Activated naive CD8-positive, alpha-beta T cell treated with anti-CD3 and anti-CD28 coated beads, Interleukin-2, amount 50 U/mL, for 16 hours (primary cell): ENCODE measurements around the gene VCL.
"Not testable (repeated sequence)": the region's sequence is repeated elsewhere in the genome, so short reads cannot be mapped to it uniquely, and the experiment has no call there.

Source experiments
- DNase-seq: peaks from one replicate; pipeline ENCODE4 v3.0.0-alpha.2; 2020; ENCODE audit warnings: low read depth, low spot score

VCL gene

GRCh38 chr10:74000892-74001669 is 3.2 kb downstream of the VCL start:
- no peak for DNase-seq

DNA sequence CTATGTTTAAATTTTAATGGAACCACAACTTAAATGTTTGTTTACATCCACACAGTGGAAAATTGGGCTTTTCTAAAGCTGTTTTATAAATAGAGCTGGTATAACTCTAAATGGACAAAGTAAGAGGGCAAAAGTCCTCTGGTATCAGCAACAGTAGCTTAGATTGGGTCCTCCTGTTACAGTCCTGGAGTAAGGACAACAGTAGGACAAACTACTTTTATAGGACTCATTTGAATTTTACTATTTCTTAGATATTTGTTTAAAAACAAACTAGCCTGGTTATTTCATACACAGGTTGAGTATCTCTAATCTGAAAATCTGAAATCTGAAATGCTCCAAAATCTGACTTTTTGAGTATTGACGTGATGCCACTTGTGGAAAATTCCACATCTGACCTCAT is 8.4 kb downstream of the VCL start:
- no peak for DNase-seq

- DNase-seq = no peak
Measured at GRCh38 chr10:74008212-74008731, 10.4 kb downstream of the VCL start.

- DNase-seq = no peak
Measured at GRCh38 chr10:74011017-74011416, 13.1 kb downstream of the VCL start.

GRCh38 chr10:74011770-74012169 is 13.9 kb downstream of the VCL start:
- DNase-seq = no peak

DNA sequence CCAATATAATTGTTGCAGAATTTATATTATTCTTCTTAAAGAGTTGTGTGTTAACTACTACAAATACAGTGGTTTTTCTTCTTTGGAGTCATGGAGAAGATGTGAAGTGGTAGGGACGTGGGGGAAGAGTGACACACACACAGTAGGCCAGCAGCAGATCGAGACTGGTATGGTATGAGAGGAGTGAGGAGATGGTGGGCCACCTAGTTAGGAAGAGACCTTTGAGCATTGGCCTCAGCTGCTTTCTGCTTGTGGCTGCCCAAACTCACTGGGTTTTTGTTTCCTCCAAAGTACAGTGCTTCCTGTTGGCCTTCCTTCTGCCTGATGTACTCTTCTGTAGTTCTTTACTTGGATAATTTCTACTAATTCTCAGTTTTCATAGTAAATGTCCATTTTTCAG is 14.6 kb downstream of the VCL start:
- DNase-seq = no peak

- DNase-seq = no peak
Measured at GRCh38 chr10:74013004-74013403, 15.1 kb downstream of the VCL start.

DNA sequence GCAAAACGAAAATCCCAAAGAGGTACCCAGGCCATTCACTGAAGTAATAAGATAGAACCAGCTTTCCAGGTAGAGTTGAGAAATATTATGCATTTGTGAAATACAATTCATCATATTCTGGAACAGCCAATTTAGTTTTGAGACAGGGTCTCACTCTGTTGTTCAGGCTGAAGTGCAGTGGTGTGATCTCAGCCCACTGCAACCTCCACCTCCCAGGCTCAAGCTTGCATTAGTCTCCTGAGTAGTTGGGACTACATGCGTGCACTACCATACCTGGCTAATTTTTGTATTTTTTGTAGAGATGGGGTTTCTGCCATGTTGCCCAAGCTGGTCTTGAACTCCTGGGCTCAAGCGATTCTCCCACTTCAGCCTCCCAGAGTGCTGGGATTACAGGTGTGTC is 16.7 kb downstream of the VCL start:
- not testable (repeated sequence) for DNase-seq

DNA sequence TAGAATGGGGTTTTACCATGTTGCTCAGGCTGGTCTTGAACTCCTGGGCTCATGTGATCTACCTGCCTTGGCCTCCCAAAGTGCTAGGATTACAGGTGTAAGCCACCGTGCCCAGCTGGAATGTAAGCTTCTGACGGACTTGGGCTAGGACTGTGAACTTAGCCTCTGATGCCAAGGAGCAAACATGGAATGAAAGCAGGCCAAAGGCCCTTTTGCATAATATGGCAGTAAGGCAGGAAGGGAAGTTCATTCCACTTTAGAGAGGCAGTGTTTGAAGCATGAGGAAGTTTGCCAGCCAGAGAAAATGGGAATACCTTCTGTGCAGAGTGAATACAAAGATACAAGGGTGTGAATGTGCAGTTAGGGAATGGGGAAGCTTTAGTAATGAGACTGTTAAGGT is 20.3 kb downstream of the VCL start:
- no peak for DNase-seq

DNA sequence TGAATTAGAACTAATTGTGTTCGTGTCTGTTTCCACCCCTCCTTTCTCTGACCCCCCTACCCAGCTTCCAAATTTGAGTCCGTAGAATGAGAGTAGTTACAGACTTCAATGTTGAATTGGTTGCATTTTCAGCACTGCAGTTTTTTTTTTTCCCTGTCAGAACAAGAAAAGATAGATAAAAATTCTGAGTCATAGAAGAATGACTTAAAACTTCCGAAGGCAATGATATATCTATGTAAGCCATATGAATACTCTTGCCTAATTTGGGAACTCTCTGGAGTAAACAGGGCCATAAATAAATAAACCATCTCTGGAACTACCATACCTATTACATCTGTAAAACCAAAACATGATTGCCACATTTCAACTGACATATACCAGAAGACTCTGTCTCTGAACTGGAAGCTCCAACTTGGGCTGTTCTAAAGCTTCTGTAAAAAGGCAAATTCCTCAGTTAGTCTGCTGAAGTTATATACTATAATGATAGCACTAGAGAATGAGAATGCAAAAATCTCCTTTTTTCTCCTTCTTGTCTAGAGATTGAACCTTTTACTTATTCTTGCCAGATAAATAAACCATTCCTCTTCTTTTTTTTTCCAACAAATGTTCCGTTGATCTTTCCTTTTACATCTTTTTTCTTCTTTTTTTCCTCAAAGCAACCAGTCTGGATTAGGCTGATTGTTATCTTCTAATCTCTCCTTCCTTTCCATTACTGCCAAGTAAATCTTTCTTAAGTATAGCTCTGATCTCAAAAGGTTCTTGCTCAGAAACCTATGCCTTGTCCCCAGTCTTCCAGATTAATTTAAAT is 23.5 kb downstream of the VCL start:
- DNase-seq = no peak

GRCh38 chr10:74022926-74023629 is 25.2 kb downstream of the VCL start:
- DNase-seq = no peak

DNA sequence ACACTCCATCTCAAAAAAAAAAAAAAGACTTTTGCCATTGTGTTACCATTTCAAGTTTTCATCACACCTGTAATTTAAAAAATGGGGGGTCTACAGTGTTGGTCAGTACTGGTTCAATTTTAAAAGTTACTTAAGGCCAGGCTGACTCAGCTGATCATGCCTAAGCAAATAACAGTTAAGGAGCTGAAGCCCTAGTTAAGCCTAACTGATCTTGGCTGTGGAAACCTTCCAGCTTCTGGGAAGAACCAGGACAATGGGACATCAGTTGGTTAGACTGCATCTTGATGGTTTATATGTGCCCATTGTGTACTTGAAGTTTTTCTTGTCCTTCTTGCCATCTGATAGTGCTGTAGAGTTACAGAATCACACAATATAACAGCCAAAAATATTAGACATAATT is 26.7 kb downstream of the VCL start:
- no peak for DNase-seq

DNA sequence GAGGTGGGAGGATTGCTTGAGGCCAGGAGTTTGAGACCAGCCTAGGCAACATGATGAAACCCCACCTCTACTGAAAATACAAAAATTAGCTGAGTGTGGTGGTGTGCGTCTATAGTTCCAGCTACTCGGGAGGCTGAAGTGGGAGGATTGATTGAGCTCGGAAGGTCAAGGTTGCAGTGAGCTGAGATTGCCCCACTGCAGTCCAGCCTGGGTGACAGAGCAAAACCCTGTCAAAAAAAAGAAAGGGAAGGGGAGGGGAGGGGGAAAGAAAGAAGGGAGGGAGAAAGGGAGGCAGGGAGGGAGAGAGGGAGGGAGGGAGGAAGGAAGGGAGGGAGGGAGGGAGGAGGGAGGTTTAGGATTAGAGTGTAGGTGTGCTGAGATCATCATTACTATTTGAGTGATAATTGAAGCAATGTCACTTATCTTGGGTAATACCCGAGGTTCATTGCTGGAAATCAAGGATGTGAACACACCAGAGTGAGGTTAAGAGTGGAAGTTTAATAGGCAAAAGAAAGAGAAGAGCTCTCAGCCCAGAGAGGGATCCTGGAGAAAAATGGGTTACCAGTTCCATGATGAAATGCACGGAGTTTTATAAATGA is 27.6 kb downstream of the VCL start:
- DNase-seq = no peak

- no peak for DNase-seq
Measured at GRCh38 chr10:74026428-74027015, 28.6 kb downstream of the VCL start.

DNA sequence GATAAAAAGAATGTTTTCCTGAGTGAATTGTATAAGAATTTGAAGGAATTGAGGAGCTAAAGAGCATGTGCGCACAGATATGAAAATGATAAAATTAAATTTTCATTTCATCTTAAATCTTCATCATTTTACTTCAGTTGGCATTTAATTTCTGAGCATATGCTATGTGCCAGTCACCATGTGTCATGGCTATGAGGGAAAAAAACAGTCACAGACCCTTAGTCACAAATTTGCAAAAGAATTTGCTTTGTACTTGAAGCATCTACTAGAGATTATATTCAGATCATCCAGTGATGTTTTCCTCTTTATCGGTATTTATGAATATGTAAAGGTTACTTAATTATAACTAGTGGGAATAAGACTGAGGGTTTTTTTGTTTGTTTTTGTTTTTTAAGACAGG is 29.8 kb downstream of the VCL start:
- no peak for DNase-seq

GRCh38 chr10:74029943-74030342 is 32.0 kb downstream of the VCL start:
- no peak for DNase-seq

DNA sequence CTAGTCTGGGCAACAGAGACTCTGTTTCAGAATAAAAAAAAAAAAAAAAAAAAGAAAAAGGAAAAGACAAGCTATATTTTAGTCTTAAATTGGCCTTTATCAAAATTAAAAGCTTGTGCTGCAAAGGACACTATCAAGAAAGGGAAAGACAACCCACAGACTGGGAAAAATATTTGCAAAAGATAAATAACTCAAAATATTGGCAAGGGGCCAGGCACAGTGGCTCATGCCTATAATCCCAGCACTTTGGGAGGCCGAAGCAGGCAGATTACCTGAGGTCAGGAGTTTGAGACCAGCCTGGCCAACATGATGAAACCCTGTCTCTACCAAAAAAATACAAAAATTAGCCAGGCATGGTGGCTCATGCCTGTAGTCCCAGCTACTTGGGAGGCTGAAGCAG is 34.3 kb downstream of the VCL start:
- not testable (repeated sequence) for DNase-seq

DNA sequence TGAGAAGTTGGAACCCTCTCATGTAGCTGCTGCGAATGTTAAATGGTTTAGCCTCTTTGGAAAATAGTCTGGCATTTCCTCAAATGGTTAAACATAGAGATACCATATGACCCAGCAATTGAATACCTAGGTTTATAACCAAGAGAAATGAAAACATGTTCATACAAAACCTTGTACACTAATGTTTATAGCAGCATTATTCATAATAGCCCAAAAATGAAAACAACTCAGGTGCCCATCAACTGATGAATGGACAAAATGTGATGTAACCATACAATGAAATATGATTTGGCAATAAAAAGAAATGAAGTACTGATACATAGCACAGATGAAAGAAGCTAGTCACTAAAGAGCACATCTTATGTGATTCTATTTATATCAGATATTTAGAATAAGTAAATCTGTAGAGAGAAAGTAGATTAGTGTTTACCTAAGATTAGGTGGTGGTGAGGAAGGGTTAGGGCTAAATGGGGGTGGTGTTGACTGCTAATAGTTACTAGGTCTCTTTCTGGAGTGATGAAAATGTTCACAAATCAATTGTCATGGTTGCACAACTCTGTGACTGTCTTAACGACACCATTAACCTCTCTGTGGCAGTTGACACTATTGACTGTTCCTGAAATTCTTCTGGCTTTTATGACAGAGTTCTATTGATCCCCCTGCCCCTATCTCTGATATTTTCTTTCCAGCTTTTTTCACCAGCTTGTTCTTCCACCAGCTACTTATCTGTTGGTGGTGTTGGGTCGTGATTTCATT is 35.2 kb downstream of the VCL start:
- no peak for DNase-seq

GRCh38 chr10:74033702-74034101 is 35.8 kb downstream of the VCL start:
- DNase-seq = no peak

DNA sequence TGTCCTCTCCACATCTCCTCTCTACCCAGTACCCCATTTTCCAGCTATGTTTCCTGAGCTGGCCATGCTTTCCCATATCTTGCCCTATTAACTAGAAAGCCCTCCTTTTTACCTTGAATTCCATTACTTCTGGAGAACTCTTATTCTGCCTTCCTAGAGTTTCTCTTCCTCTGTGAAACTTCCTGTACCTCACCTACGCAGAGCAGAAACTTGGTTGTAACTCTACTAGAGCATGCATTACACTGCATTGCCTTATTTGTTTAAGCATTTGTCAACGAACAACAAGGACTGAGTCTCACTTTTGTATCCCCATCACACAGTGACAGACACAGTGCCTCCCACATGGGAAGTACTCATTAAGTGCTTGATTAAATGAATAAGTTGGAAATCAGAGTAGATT is 36.4 kb downstream of the VCL start:
- DNase-seq = no peak

DNA sequence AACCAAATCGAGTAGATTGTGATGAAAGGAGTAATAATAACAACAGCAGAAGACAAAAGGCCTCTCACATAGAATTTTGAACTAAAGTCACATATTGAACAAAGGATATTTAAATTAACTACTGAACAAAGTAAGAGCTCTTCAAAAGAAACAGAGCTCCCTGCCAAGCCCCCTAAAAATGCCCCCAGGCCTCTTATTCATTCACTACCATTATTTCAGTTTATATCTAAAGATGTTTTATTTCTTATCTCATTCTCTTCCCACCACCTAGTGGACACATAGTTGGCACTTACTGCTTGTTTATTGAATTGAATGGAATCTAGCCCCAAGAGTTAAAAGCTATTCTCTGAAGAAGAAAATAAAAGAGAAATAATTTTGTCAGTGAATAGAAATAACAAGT is 37.4 kb downstream of the VCL start:
- DNase-seq = no peak
